CD14-positive monocyte (primary cell): ENCODE data around the gene TRUB1. TPM values are rescaled to one million over a fixed set of nuclear protein-coding genes. Genes with fewer than 3 reads are reported as not detected.

Source experiments
- DNase-seq, 3 donors: peaks; one replicate each; pipeline ENCODE4 v3.0.0-alpha.2; 2011 to 2022
- H2AFZ ChIP-seq: 2 replicates; pipeline ENCODE4 v1.6.0; 2012; ENCODE audit warnings: mild to moderate bottlenecking, low read depth, low read length, inconsistent platforms; ENCODE audit not compliant: insufficient read depth, poor library complexity, severe bottlenecking
- H3K27ac ChIP-seq, 2 donors: 1 replicate in 1 of 2; 2 replicates in 1 of 2; pipeline ENCODE4 v1.5.1; 2012 to 2013; ENCODE audit warnings: low read length in 2 of 2, control low read depth in 1 of 2, inconsistent platforms in 1 of 2, low read depth in 1 of 2, mild to moderate bottlenecking in 1 of 2
- H3K27me3 ChIP-seq, 2 donors: one replicate each; pipeline versions ENCODE4 v1.6.0 to v1.6.1; 2011 to 2013; ENCODE audit warnings: low read length in 2 of 2; ENCODE audit not compliant: control insufficient read depth in 2 of 2, insufficient read depth in 2 of 2
- H3K36me3 ChIP-seq, 2 donors: replicated peaks in 1 of 2; 1 replicate in 1 of 2; 2 replicates in 1 of 2; pipeline versions ENCODE4 v1.5.1 to v1.6.1; 2012 to 2013; ENCODE audit warnings: low read length in 2 of 2, control low read depth in 1 of 2, inconsistent platforms in 1 of 2, mild to moderate bottlenecking in 1 of 2; ENCODE audit not compliant: insufficient read depth in 2 of 2, control insufficient read depth in 1 of 2
- H3K4me1 ChIP-seq, 2 donors: 1 replicate in 1 of 2; 2 replicates in 1 of 2; pipeline versions ENCODE4 v1.5.1 to v1.6.1; 2012 to 2013; ENCODE audit warnings: low read length in 2 of 2, control low read depth in 1 of 2, inconsistent platforms in 1 of 2, mild to moderate bottlenecking in 1 of 2, moderate library complexity in 1 of 2; ENCODE audit not compliant: insufficient read depth in 2 of 2, control insufficient read depth in 1 of 2
- H3K4me2 ChIP-seq: replicated peaks from 2 replicates; pipeline ENCODE3; 2012; ENCODE audit warnings: low read length, moderate library complexity, mild to moderate bottlenecking; ENCODE audit not compliant: poor library complexity, severe bottlenecking; ENCODE audit errors: extremely low read depth
- H3K4me3 ChIP-seq, 3 experiments: fragments of 200-600 bp in 1 of 3; sonication (generic) in 1 of 3; replicated peaks in 1 of 3; 1 replicate in 2 of 3; 2 replicates in 1 of 3; pipeline ENCODE4 v1.5.1; 2011 to 2013; ENCODE audit warnings: low read length in 3 of 3, mild to moderate bottlenecking in 3 of 3, control low read depth in 2 of 3, low read depth in 2 of 3, inconsistent platforms in 1 of 3, moderate library complexity in 1 of 3
- H3K79me2 ChIP-seq: 2 replicates; pipeline ENCODE4 v1.6.0; 2012; ENCODE audit warnings: mild to moderate bottlenecking, control low read depth, inconsistent platforms, low read length, moderate library complexity; ENCODE audit not compliant: insufficient read depth
- H3K9ac ChIP-seq: 2 replicates; pipeline ENCODE4 v1.6.0; 2017; ENCODE audit warnings: low read length, mild to moderate bottlenecking; ENCODE audit not compliant: insufficient read depth, poor library complexity, severe bottlenecking
- H3K9me3 ChIP-seq, 2 donors: replicated peaks in 1 of 2; 1 replicate in 1 of 2; 2 replicates in 1 of 2; pipeline versions ENCODE4 v1.5.1 to v1.6.1; 2012 to 2013; ENCODE audit warnings: low read length in 2 of 2, control low read depth in 1 of 2; ENCODE audit not compliant: control insufficient read depth in 1 of 2, insufficient read depth in 1 of 2
- H4K20me1 ChIP-seq: 2 replicates; pipeline ENCODE4 v1.6.0; 2012; ENCODE audit warnings: mild to moderate bottlenecking, low read length, control low read depth, moderate library complexity; ENCODE audit not compliant: insufficient read depth
- H3K27ac Mint-ChIP-seq, 7 donors: one replicate each; pipeline ENCODE4 v1.8.0; 2020; ENCODE audit warnings: mild to moderate bottlenecking in 7 of 7, mixed read lengths in 7 of 7, moderate library complexity in 6 of 7, inconsistent platforms in 2 of 7
- H3K27me3 Mint-ChIP-seq, 3 donors: one replicate each; pipeline ENCODE4 v1.8.0; 2021 to 2022; ENCODE audit warnings: low read depth in 3 of 3, mild to moderate bottlenecking in 3 of 3, mixed read lengths in 3 of 3, moderate library complexity in 3 of 3, inconsistent platforms in 1 of 3
- H3K36me3 Mint-ChIP-seq, 2 donors: one replicate each; pipeline ENCODE4 v1.8.0; 2020; ENCODE audit warnings: mixed read lengths in 2 of 2, inconsistent platforms in 1 of 2, mild to moderate bottlenecking in 1 of 2
- H3K4me1 Mint-ChIP-seq: one replicate; pipeline ENCODE4 v1.8.0; 2020; ENCODE audit warnings: mild to moderate bottlenecking, mixed read lengths
- H3K4me3 Mint-ChIP-seq, 2 donors: one replicate each; pipeline ENCODE4 v1.8.0; 2020; ENCODE audit warnings: mild to moderate bottlenecking in 2 of 2, mixed read lengths in 2 of 2, moderate library complexity in 1 of 2
- H3K9me3 Mint-ChIP-seq, 7 donors: one replicate each; pipeline ENCODE4 v1.8.0; 2020 to 2022; ENCODE audit warnings: mixed read lengths in 7 of 7, mild to moderate bottlenecking in 6 of 7, moderate library complexity in 6 of 7, inconsistent platforms in 2 of 7
- CTCF ChIP-seq: fragments of 200-600 bp; IDR thresholded peaks from one replicate; pipeline ENCODE4 v1.8.0; 2022; ENCODE audit warnings: antibody characterized with exemption, mild to moderate bottlenecking
- WGBS: methylation state at CpG from one replicate; pipeline ENCODE4 v1.1.5; 2013; ENCODE audit warnings: missing lambda C conversion rate; ENCODE audit not compliant: insufficient coverage; 5-methylcytosine and 5-hydroxymethylcytosine counted together
- intact Hi-C, 2 donors: fragments of 100-400 bp; cut with micrococcal nuclease; formaldehyde crosslinking; loops; one replicate each; pipeline versions ENCODE4 v1.15.0 to v1.15.1; 2023
- polyA plus RNA-seq, 3 donors: library from polyadenylated mRNA; depleted of rRNA in 1 of 3; unstranded in 2 of 3; stranded (reverse) in 1 of 3; fragments of 300-500 nt in 2 of 3; fragments of >200 nt in 1 of 3; fragmentation: Illumina TruSeq in 2 of 3; gene quantifications; 1 replicate in 2 of 3; 2 replicates in 1 of 3; pipeline ENCODE4 v1.2.3, GENCODE V29; 2012 to 2021

The TRUB1 gene
- polyA plus RNA-seq, 3 donors, result 3.0 to 5.0 (median 3.3) TPM

GRCh38 chr10:115018185-115018931 is 80.4 kb downstream of the TRUB1 start:
- Mint-ChIP-seq H3K4me3 (no peak overlapping the region), H3K36me3 (no peaks in the 10 kb centered on the region), H3K27ac (no peak overlapping the region), H3K9me3 (no peaks in the 10 kb centered on the region), H3K4me1 (no peaks in the 10 kb centered on the region), H3K27me3 (peaks cover 1 to 5% (median 4%) of the 10 kb centered on the region in 3 donors)
- H3K27ac ChIP-seq, result no peak overlapping the region
- intact Hi-C loops, result no loop called here
- H3K27me3 ChIP-seq, result no peaks in the 10 kb centered on the region
- H3K4me1 ChIP-seq, result no peaks in the 10 kb centered on the region
- H2AFZ ChIP-seq, result no peak overlapping the region
- no peak for DNase-seq
- no peak overlapping the region for H3K9ac ChIP-seq
- H3K4me2 ChIP-seq, result no peak overlapping the region
- H3K9me3 ChIP-seq, result no peaks in the 10 kb centered on the region
- no peak for TF ChIP-seq CTCF
- H3K79me2 ChIP-seq, result no peaks in the 10 kb centered on the region
- WGBS, result 82% methylated on average over 7 of the region's 9 CpGs
- no peaks in the 10 kb centered on the region for H4K20me1 ChIP-seq
- no peak overlapping the region for H3K4me3 ChIP-seq
- H3K36me3 ChIP-seq, result no peaks in the 10 kb centered on the region

GRCh38 chr10:115020449-115020848 is 82.5 kb downstream of the TRUB1 start:
- Histone ChIP-seq H3K4me3 (no peak overlapping the region), H3K9me3 (no peaks in the 10 kb centered on the region), H3K4me2 (no peak overlapping the region), H4K20me1 (no peaks in the 10 kb centered on the region), H3K79me2 (no peaks in the 10 kb centered on the region), H3K27me3 (no peaks in the 10 kb centered on the region), H3K9ac (no peak overlapping the region), H3K27ac (no peak overlapping the region), H3K4me1 (no peaks in the 10 kb centered on the region), H3K36me3 (no peaks in the 10 kb centered on the region), H2AFZ (no peak overlapping the region)
- intact Hi-C loops, result no loop called here
- no peak for TF ChIP-seq CTCF
- Mint-ChIP-seq H3K4me3 (no peak overlapping the region), H3K36me3 (no peaks in the 10 kb centered on the region), H3K4me1 (no peaks in the 10 kb centered on the region), H3K27me3 (peaks cover 1 to 5% (median 4%) of the 10 kb centered on the region in 3 donors), H3K27ac (no peak overlapping the region), H3K9me3 (peaks cover 0 to 4% (median 0%) of the 10 kb centered on the region in 7 donors)
- no CpG with 5 or more reads among the region's 2 CpGs for WGBS
- DNase-seq, result no peak
